ENCODE data around the gene KIF14.

The KIF14 gene

DNA sequence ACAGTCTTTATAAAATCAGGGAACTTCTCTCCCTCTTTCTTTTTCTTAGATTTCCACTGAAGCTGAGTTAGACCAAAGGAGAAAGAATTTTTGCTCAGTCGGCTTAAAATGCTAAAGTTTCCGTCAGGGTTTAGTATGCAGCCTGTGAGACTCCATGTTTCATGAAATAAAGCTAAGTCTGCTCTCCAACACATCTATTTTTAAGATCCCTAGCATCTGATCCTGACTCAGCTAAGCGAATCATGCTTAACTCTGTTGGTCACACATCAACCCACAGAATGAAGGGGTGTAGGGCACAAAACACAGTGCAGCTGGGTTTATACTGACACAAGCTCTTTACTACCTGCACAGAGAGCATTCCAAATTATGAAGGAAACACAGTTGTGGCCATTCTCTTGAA lies 108.4 kb downstream of the KIF14 start:
- H3K4me3 ChIP-seq (replicated peaks in 1 of 2; ENCODE audit: low read depth in 2 of 2, low read length in 2 of 2): no peak overlapping the region
- DNase-seq (ENCODE audit: low read depth in 2 of 2): peak in 1 of 2 donors; percentile 71
- TF ChIP-seq, protein P1, sequence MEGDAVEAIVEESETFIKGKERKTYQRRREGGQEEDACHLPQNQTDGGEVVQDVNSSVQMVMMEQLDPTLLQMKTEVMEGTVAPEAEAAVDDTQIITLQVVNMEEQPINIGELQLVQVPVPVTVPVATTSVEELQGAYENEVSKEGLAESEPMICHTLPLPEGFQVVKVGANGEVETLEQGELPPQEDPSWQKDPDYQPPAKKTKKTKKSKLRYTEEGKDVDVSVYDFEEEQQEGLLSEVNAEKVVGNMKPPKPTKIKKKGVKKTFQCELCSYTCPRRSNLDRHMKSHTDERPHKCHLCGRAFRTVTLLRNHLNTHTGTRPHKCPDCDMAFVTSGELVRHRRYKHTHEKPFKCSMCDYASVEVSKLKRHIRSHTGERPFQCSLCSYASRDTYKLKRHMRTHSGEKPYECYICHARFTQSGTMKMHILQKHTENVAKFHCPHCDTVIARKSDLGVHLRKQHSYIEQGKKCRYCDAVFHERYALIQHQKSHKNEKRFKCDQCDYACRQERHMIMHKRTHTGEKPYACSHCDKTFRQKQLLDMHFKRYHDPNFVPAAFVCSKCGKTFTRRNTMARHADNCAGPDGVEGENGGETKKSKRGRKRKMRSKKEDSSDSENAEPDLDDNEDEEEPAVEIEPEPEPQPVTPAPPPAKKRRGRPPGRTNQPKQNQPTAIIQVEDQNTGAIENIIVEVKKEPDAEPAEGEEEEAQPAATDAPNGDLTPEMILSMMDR (IDR thresholded peaks at IDR 0.05; ENCODE audit: low read depth, low read length): no peak

DNA sequence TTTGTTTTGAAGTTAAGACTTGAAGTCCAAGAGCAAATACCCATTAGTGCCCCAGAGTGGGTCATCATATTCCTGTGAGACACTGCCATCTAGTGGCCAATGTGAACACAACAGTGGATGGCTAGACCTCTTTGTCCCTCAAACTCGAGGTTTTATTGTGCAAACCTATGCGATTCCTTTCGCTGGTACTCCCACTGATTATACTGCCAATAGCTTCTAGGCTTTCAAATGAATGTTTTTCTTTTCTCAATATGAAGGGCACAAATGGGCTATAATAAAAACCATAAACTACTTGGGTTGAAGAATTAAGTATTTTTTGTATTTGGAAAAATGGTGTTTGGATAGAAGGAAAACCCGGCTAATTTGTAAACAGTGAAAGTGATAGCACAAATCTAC lies 110.3 kb downstream of the KIF14 start:
- DNase-seq (ENCODE audit: low read depth in 2 of 2): peak; percentile 89 to 91
- H3K4me3 ChIP-seq (replicated peaks in 1 of 2; ENCODE audit: low read depth in 2 of 2, low read length in 2 of 2): no peak overlapping the region
- TF ChIP-seq, protein P1 (IDR thresholded peaks at IDR 0.05; ENCODE audit: low read depth, low read length): peak; percentile 82

DNA sequence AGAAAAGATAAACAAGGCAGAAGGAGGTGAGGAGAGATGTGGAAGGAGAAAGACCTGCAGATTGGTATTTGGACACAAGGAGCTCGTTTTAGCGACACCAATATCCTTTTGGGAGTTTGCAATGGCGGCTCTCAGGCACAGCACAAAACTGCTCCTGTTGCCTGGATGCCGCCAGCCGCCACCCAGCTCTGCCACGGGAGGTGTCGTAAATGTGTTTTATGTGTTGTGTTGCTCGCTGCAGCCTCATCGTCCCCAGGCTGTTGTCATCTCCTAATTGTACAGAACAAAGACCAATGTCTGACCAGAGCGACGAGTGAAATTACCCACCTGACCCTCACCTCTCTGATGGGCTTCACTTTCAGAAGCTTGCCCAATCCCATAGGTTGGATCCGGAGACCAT lies 114.1 kb downstream of the KIF14 start:
- TF ChIP-seq, protein P1 (IDR thresholded peaks at IDR 0.05; ENCODE audit: low read depth, low read length): no peak
- H3K4me3 ChIP-seq (replicated peaks in 1 of 2; ENCODE audit: low read depth in 2 of 2, low read length in 2 of 2): no peak overlapping the region

DNA sequence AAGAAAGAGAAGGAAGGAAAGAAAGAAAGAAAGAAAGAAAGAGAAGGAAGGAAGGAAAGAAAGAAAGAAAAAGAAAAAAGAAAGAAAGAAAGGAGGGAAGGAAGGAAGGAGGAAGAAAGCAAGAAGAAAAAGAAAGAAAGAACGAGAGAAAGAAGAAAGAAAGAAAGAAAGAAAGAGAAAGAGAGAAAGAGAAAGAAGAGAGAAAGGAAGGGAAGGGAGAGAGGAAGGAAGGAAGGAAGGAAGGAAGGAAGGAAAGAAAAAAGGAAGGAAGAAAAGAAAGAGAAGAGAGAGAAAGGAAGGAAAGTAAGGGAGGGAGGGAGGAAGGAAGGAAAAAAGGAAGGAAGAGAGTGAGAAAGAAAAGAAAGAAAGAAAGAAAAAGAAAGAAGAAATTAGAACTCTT lies 115.3 kb downstream of the KIF14 start:
- DNase-seq (ENCODE audit: low read depth in 2 of 2): no peak
- no peak overlapping the region for H3K4me3 ChIP-seq (replicated peaks in 1 of 2; ENCODE audit: low read depth in 2 of 2, low read length in 2 of 2)
- TF ChIP-seq, protein P1 (IDR thresholded peaks at IDR 0.05; ENCODE audit: low read depth, low read length): no peak

More for the DNA sequence above, 114.1 kb downstream of the KIF14 start:
- no peak for DNase-seq (ENCODE audit: low read depth in 2 of 2)
